Neural progenitor cell (in vitro differentiated cells): ENCODE results near the gene RHBDL2.
"Not testable (repeated sequence)": the region's sequence is repeated elsewhere in the genome, so short reads cannot be mapped to it uniquely, and the experiment has no call there.

Experiments
- CTCF ChIP-seq: fragments of 200-600 bp; sonication (generic); IDR thresholded peaks from 2 replicates; pipeline ENCODE4 v1.5.1; 2017; ENCODE audit warnings: antibody characterized with exemption, mild to moderate bottlenecking
- EZH2 ChIP-seq: fragments of 200-600 bp; sonication (generic); IDR thresholded peaks from 2 replicates; pipeline ENCODE4 v1.6.1; 2017; ENCODE audit warnings: antibody characterized with exemption, mild to moderate bottlenecking, moderate library complexity
- EZH2phosphoT487 ChIP-seq: fragments of 200-600 bp; sonication (generic); IDR thresholded peaks from 2 replicates; pipeline ENCODE4 v1.6.1; 2017; ENCODE audit warnings: antibody characterized with exemption

DNA sequence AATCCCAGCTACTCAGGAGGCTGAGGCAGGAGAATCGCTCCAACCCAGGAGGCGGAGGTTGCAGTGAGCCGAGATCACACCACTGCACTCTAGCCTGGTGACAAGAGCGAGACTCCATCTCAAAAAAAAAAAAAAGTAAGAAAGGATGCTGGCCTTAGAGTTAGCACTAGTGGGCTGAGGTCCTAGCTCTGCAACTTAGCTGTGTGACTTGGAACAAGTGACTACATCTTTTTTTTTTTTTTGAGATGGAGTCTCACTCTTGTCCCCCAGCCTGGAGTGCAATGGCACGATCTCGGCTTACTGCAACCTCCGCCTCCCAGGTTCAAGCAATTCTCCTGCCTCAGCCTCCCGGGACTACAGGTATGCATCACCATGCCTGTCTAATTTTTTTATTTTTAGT lies 26.7 kb downstream of the RHBDL2 start:
- TF ChIP-seq CTCF, EZH2phosphoT487, EZH2: not testable (repeated sequence)
